Lower leg skin (tissue), 3 donors: Measurements from ENCODE around the gene HTRA2.

Experiments used
- POLR2A ChIP-seq, 2 donors: fragments of 450-650 bp; IDR thresholded peaks; one replicate each; pipeline ENCODE4 v1.6.1; 2016 to 2017; ENCODE audit warnings: antibody characterized with exemption in 2 of 2, mild to moderate bottlenecking in 1 of 2, moderate library complexity in 1 of 2
- TF ChIP-seq, protein P1 (sequence below), 3 donors: fragments of 450-650 bp; IDR thresholded peaks; one replicate each; pipeline ENCODE4 v1.5.1; 2016; ENCODE audit warnings: antibody characterized with exemption in 3 of 3, mild to moderate bottlenecking in 3 of 3, moderate library complexity in 2 of 3

DNA sequence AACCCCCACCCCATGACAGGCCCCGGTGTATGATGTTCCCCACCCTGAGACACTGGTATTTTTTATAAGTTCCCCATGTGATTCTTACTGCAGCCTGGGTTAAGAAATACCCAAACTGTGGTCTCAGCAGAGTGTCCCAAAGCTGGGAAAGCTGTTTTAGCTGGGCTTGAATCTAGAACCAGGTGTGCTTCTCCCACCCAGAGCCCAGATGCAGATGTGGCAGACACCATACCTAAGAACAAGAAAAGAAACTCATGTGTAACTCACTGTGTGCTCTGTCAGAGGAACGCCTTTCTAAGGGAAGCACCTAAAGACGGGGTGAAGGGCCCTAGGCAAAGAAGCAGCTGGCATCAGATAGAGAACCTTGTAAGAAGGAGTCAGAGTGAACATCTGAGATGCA, 48.7 kb downstream of the HTRA2 start:
- TF ChIP-seq, protein P1, sequence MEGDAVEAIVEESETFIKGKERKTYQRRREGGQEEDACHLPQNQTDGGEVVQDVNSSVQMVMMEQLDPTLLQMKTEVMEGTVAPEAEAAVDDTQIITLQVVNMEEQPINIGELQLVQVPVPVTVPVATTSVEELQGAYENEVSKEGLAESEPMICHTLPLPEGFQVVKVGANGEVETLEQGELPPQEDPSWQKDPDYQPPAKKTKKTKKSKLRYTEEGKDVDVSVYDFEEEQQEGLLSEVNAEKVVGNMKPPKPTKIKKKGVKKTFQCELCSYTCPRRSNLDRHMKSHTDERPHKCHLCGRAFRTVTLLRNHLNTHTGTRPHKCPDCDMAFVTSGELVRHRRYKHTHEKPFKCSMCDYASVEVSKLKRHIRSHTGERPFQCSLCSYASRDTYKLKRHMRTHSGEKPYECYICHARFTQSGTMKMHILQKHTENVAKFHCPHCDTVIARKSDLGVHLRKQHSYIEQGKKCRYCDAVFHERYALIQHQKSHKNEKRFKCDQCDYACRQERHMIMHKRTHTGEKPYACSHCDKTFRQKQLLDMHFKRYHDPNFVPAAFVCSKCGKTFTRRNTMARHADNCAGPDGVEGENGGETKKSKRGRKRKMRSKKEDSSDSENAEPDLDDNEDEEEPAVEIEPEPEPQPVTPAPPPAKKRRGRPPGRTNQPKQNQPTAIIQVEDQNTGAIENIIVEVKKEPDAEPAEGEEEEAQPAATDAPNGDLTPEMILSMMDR (IDR thresholded peaks at IDR 0.05) = no peak
- no peak for TF ChIP-seq POLR2A (IDR thresholded peaks at IDR 0.05)
